Fibroblast of the aortic adventitia (primary cell): ENCODE results near the gene AUTS2. TPM values are rescaled to one million over a fixed set of nuclear protein-coding genes. Genes with fewer than 3 reads are reported as not detected.

Source experiments
- DNase-seq: peaks from one replicate; pipeline ENCODE4 v3.0.0-alpha.2; 2010; ENCODE audit warnings: low read depth
- H3K4me3 ChIP-seq: 2 replicates; pipeline ENCODE4 v1.5.1; 2011; ENCODE audit warnings: low read depth, mild to moderate bottlenecking, control low read depth, low read length, moderate library complexity
- total RNA-seq: library from RNA; depleted of rRNA; stranded (reverse); fragments of >200 nt; gene quantifications from 2 replicates; pipeline ENCODE4 v1.2.3, GENCODE V29; 2012; ENCODE audit warnings: low replicate concordance
- TF ChIP-seq, protein P1 (sequence below): IDR thresholded peaks from 2 replicates; pipeline ENCODE4 v1.5.1; 2011; ENCODE audit warnings: mild to moderate bottlenecking, low read length, control low read depth, inconsistent platforms; ENCODE audit not compliant: insufficient read depth

Gene AUTS2
- total RNA-seq, 1 donor: 10.7 TPM

DNA sequence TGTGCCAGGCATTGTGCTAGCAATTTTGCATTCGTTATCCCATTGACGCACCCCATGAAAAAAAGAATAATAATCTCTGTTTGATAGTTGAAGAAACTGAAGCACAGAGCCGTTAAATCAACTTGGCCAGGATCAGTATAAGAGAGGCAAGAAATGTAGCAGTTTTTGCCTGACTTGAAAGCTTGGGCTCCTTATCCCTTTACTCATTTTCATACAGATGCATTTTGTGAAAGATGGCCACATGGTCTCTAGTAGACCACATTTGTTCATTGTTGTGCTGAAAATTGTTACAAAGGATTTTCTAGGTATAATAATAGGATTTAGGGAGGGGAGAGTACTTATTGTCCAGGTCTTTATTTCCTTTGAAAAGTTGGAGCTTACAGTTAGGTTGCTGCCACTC is 14.7 kb downstream of the AUTS2 start:
- TF ChIP-seq, protein P1, sequence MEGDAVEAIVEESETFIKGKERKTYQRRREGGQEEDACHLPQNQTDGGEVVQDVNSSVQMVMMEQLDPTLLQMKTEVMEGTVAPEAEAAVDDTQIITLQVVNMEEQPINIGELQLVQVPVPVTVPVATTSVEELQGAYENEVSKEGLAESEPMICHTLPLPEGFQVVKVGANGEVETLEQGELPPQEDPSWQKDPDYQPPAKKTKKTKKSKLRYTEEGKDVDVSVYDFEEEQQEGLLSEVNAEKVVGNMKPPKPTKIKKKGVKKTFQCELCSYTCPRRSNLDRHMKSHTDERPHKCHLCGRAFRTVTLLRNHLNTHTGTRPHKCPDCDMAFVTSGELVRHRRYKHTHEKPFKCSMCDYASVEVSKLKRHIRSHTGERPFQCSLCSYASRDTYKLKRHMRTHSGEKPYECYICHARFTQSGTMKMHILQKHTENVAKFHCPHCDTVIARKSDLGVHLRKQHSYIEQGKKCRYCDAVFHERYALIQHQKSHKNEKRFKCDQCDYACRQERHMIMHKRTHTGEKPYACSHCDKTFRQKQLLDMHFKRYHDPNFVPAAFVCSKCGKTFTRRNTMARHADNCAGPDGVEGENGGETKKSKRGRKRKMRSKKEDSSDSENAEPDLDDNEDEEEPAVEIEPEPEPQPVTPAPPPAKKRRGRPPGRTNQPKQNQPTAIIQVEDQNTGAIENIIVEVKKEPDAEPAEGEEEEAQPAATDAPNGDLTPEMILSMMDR: no peak
- no peak for DNase-seq
- H3K4me3 ChIP-seq: no peak overlapping the region

DNA sequence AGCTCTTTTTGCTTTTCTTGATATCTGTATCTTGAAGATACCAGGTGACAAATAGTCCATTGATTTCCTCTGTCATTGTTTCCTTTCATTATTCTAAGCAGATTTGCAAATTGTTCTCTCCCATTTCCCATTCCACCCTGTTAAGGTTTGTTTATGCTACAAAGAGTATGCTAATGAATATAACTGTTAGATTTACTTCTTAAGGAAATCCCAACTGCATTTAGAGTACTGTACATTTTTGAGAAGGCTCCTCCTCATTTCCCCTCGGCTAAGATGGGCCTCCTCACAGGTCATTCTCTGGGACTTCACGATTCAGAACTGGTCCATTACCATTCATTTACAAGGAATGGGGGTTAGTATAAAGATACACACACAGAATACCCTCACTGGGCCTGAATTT is 15.6 kb downstream of the AUTS2 start:
- DNase-seq: no peak
- TF ChIP-seq, protein P1: no peak

DNA sequence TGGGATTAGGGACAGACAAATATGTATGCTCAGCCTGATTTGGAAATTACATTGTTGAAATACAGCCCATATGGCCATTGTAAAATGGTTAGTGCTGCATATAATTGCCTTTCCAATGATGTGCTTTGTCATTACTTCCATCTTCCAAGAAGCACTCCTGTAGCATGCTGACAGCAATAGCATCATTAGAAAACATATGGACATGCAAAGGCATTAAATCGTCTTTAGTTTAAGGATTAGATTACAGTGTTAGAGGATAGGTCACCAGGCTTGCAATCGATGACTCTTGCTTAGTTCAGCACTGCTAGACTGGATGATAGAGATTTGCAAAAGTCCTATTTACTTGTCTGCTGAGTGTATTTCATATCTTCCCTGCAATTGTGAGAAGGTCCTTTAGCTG is 17.4 kb downstream of the AUTS2 start:
- H3K4me3 ChIP-seq: no peak overlapping the region
- DNase-seq: no peak
- TF ChIP-seq, protein P1: no peak

More for the DNA sequence above, 15.6 kb downstream of the AUTS2 start:
- no peak overlapping the region for H3K4me3 ChIP-seq

DNA sequence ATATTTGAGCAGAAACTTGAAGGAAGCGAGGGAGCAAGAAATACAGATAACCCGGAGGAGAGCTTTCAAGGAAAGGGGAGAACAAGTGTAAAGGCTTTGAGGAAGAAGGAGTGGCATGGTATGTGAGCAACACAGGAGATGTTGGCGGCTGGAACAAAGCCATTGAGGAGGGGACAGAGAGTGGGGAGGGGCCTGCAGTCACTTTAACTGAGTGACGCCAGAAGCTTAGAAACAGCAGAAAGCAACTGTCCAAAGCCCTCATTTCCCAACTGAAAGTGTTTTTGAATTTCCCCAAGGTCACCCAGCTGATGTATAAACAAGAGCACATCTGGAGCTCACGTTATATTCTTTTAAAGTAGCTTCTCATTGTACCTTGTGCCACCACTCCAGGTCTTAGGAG is 19.1 kb downstream of the AUTS2 start:
- TF ChIP-seq, protein P1: no peak

DNA sequence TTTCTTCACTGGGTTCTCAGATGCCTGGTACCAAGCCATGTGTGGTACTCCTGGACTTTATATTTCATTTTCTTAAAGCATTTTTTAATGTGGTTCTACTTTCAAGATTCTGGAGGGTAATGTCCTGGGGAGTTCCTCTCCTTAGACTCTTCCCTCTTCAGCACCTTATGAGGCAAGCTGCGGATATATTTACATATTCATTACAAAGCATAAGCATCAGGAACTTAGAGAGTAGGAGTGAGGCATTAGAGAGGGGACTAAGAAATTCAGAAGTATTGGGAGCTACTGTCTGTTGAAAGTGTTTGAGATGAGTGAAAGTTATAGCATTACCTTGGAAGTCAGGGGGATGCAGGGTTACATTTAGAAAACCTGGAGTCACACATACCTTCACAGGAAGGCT is 20.8 kb downstream of the AUTS2 start:
- H3K4me3 ChIP-seq: no peak overlapping the region
- no peak for DNase-seq
- TF ChIP-seq, protein P1: no peak

More for the DNA sequence above, 19.1 kb downstream of the AUTS2 start:
- DNase-seq: no peak
- H3K4me3 ChIP-seq: no peak overlapping the region

DNA sequence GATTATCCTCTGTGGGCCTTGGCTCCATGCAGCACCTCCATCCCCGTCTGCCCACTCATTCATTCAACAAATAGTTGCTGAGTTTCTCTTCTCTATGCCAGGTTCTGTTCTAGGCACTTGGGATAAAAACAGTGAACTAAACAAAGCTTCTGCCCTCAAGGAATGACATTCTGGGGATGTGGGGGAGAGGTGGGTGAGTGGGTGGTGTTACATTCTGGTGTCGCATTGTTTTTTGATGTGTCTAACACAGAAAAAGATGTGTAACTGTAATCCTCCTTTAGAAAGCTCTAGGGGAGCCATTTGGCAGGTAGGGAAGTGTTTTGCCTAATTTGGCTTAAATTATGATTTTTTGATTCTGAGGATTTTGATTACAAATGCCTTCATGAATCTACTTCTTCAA is 21.4 kb downstream of the AUTS2 start:
- no peak overlapping the region for H3K4me3 ChIP-seq
- TF ChIP-seq, protein P1: no peak
- no peak for DNase-seq

DNA sequence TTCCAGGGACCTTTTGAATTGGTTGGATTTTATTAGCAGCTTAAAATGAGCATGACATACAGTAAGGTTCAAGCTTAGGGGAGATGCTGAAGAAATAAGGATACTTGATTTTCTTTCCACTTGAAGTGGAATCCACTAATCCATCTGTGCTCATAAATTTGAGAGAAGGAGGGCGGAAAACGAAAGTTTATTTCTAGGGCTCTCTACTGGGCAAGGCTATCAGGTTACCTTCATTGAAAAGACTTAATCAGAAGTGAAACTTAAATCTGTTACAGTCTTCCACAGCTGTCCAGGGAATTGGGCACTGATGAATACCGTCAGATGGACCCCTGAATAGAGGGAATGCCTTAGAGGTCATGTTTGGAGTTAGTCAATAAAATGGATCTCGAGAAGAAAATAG is 21.8 kb downstream of the AUTS2 start:
- H3K4me3 ChIP-seq: no peak overlapping the region
- TF ChIP-seq, protein P1: no peak
- DNase-seq: no peak
